CD14-positive monocyte (primary cell): ENCODE data around the gene PRDM1. TPM values are rescaled to one million over a fixed set of nuclear protein-coding genes. Genes with fewer than 3 reads are reported as not detected.

ENCODE experiments used
- DNase-seq, 3 donors: peaks; one replicate each; pipeline ENCODE4 v3.0.0-alpha.2; 2011 to 2022
- H2AFZ ChIP-seq: 2 replicates; pipeline ENCODE4 v1.6.0; 2012; ENCODE audit warnings: mild to moderate bottlenecking, low read depth, low read length, inconsistent platforms; ENCODE audit not compliant: insufficient read depth, poor library complexity, severe bottlenecking
- H3K27ac ChIP-seq, 2 donors: 1 replicate in 1 of 2; 2 replicates in 1 of 2; pipeline ENCODE4 v1.5.1; 2012 to 2013; ENCODE audit warnings: low read length in 2 of 2, control low read depth in 1 of 2, inconsistent platforms in 1 of 2, low read depth in 1 of 2, mild to moderate bottlenecking in 1 of 2
- H3K27me3 ChIP-seq, 2 donors: one replicate each; pipeline versions ENCODE4 v1.6.0 to v1.6.1; 2011 to 2013; ENCODE audit warnings: low read length in 2 of 2; ENCODE audit not compliant: control insufficient read depth in 2 of 2, insufficient read depth in 2 of 2
- H3K36me3 ChIP-seq, 2 donors: replicated peaks in 1 of 2; 1 replicate in 1 of 2; 2 replicates in 1 of 2; pipeline versions ENCODE4 v1.5.1 to v1.6.1; 2012 to 2013; ENCODE audit warnings: low read length in 2 of 2, control low read depth in 1 of 2, inconsistent platforms in 1 of 2, mild to moderate bottlenecking in 1 of 2; ENCODE audit not compliant: insufficient read depth in 2 of 2, control insufficient read depth in 1 of 2
- H3K4me1 ChIP-seq, 2 donors: 1 replicate in 1 of 2; 2 replicates in 1 of 2; pipeline versions ENCODE4 v1.5.1 to v1.6.1; 2012 to 2013; ENCODE audit warnings: low read length in 2 of 2, control low read depth in 1 of 2, inconsistent platforms in 1 of 2, mild to moderate bottlenecking in 1 of 2, moderate library complexity in 1 of 2; ENCODE audit not compliant: insufficient read depth in 2 of 2, control insufficient read depth in 1 of 2
- H3K4me2 ChIP-seq: replicated peaks from 2 replicates; pipeline ENCODE3; 2012; ENCODE audit warnings: low read length, moderate library complexity, mild to moderate bottlenecking; ENCODE audit not compliant: poor library complexity, severe bottlenecking; ENCODE audit errors: extremely low read depth
- H3K4me3 ChIP-seq, 3 experiments: fragments of 200-600 bp in 1 of 3; sonication (generic) in 1 of 3; replicated peaks in 1 of 3; 1 replicate in 2 of 3; 2 replicates in 1 of 3; pipeline ENCODE4 v1.5.1; 2011 to 2013; ENCODE audit warnings: low read length in 3 of 3, mild to moderate bottlenecking in 3 of 3, control low read depth in 2 of 3, low read depth in 2 of 3, inconsistent platforms in 1 of 3, moderate library complexity in 1 of 3
- H3K79me2 ChIP-seq: 2 replicates; pipeline ENCODE4 v1.6.0; 2012; ENCODE audit warnings: mild to moderate bottlenecking, control low read depth, inconsistent platforms, low read length, moderate library complexity; ENCODE audit not compliant: insufficient read depth
- H3K9ac ChIP-seq: 2 replicates; pipeline ENCODE4 v1.6.0; 2017; ENCODE audit warnings: low read length, mild to moderate bottlenecking; ENCODE audit not compliant: insufficient read depth, poor library complexity, severe bottlenecking
- H3K9me3 ChIP-seq, 2 donors: replicated peaks in 1 of 2; 1 replicate in 1 of 2; 2 replicates in 1 of 2; pipeline versions ENCODE4 v1.5.1 to v1.6.1; 2012 to 2013; ENCODE audit warnings: low read length in 2 of 2, control low read depth in 1 of 2; ENCODE audit not compliant: control insufficient read depth in 1 of 2, insufficient read depth in 1 of 2
- H4K20me1 ChIP-seq: 2 replicates; pipeline ENCODE4 v1.6.0; 2012; ENCODE audit warnings: mild to moderate bottlenecking, low read length, control low read depth, moderate library complexity; ENCODE audit not compliant: insufficient read depth
- H3K27ac Mint-ChIP-seq, 7 donors: one replicate each; pipeline ENCODE4 v1.8.0; 2020; ENCODE audit warnings: mild to moderate bottlenecking in 7 of 7, mixed read lengths in 7 of 7, moderate library complexity in 6 of 7, inconsistent platforms in 2 of 7
- H3K27me3 Mint-ChIP-seq, 3 donors: one replicate each; pipeline ENCODE4 v1.8.0; 2021 to 2022; ENCODE audit warnings: low read depth in 3 of 3, mild to moderate bottlenecking in 3 of 3, mixed read lengths in 3 of 3, moderate library complexity in 3 of 3, inconsistent platforms in 1 of 3
- H3K36me3 Mint-ChIP-seq, 2 donors: one replicate each; pipeline ENCODE4 v1.8.0; 2020; ENCODE audit warnings: mixed read lengths in 2 of 2, inconsistent platforms in 1 of 2, mild to moderate bottlenecking in 1 of 2
- H3K4me1 Mint-ChIP-seq: one replicate; pipeline ENCODE4 v1.8.0; 2020; ENCODE audit warnings: mild to moderate bottlenecking, mixed read lengths
- H3K4me3 Mint-ChIP-seq, 2 donors: one replicate each; pipeline ENCODE4 v1.8.0; 2020; ENCODE audit warnings: mild to moderate bottlenecking in 2 of 2, mixed read lengths in 2 of 2, moderate library complexity in 1 of 2
- H3K9me3 Mint-ChIP-seq, 7 donors: one replicate each; pipeline ENCODE4 v1.8.0; 2020 to 2022; ENCODE audit warnings: mixed read lengths in 7 of 7, mild to moderate bottlenecking in 6 of 7, moderate library complexity in 6 of 7, inconsistent platforms in 2 of 7
- CTCF ChIP-seq: fragments of 200-600 bp; IDR thresholded peaks from one replicate; pipeline ENCODE4 v1.8.0; 2022; ENCODE audit warnings: antibody characterized with exemption, mild to moderate bottlenecking
- WGBS: methylation state at CpG from one replicate; pipeline ENCODE4 v1.1.5; 2013; ENCODE audit warnings: missing lambda C conversion rate; ENCODE audit not compliant: insufficient coverage; 5-methylcytosine and 5-hydroxymethylcytosine counted together
- intact Hi-C, 2 donors: fragments of 100-400 bp; cut with micrococcal nuclease; formaldehyde crosslinking; loops; one replicate each; pipeline versions ENCODE4 v1.15.0 to v1.15.1; 2023
- polyA plus RNA-seq, 3 donors: library from polyadenylated mRNA; depleted of rRNA in 1 of 3; unstranded in 2 of 3; stranded (reverse) in 1 of 3; fragments of 300-500 nt in 2 of 3; fragments of >200 nt in 1 of 3; fragmentation: Illumina TruSeq in 2 of 3; gene quantifications; 1 replicate in 2 of 3; 2 replicates in 1 of 3; pipeline ENCODE4 v1.2.3, GENCODE V29; 2012 to 2021

Gene PRDM1
- polyA plus RNA-seq, 3 donors, result 1.8 to 14.9 (median 5.2) TPM

- Mint-ChIP-seq H3K27ac (peak overlapping the region; percentile 71 to 93 (median 89)), H3K27me3 (peaks cover 0 to 3% (median 0%) of the 10 kb centered on the region in 3 donors), H3K9me3 (no peaks in the 10 kb centered on the region), H3K4me3 (peak overlapping the region; percentile 87 to 93), H3K4me1 (peaks cover 73% of the 10 kb centered on the region), H3K36me3 (peaks cover 3 to 11% of the 10 kb centered on the region in 2 donors)
- H3K9me3 ChIP-seq, result no peaks in the 10 kb centered on the region
- no peaks in the 10 kb centered on the region for H3K79me2 ChIP-seq
- no peaks in the 10 kb centered on the region for H4K20me1 ChIP-seq
- no peaks in the 10 kb centered on the region for H3K27me3 ChIP-seq
- H3K36me3 ChIP-seq, result no peaks in the 10 kb centered on the region
- TF ChIP-seq CTCF, result no peak
- peak in 2 of 3 donors; percentile 67 to 68 for DNase-seq
- H3K4me3 ChIP-seq, result peak overlapping the region; percentile 36 to 81 (median 46)
- H3K4me2 ChIP-seq, result peak overlapping the region; percentile 85
- peak overlapping the region; percentile 34 to 81 for H3K27ac ChIP-seq
- intact Hi-C loops, result loop anchor here (5.0 to 10.0 kb wide), 7 partner anchors 93 to 490 kb away; no protein-coding TSS in a partner anchor
- H3K4me1 ChIP-seq, result peaks cover 59 to 73% of the 10 kb centered on the region in 2 donors
- peak overlapping the region; percentile 29 for H3K9ac ChIP-seq
- WGBS, result 33% methylated on average over 3 of the region's 13 CpGs
- H2AFZ ChIP-seq, result peak overlapping the region; percentile 51
These were observed 1.6 kb downstream of the PRDM1 start for GRCh38 chr6:106087548-106088325.

GRCh38 chr6:106090001-106090400 lies 3.9 kb downstream of the PRDM1 start:
- peak; percentile 25 for TF ChIP-seq CTCF
- Mint-ChIP-seq H3K27ac (peak overlapping the region in 1 of 7 donors; percentile 38), H3K9me3 (no peaks in the 10 kb centered on the region), H3K36me3 (peaks cover 6 to 11% of the 10 kb centered on the region in 2 donors), H3K27me3 (peaks cover 0 to 3% (median 0%) of the 10 kb centered on the region in 3 donors), H3K4me1 (peaks cover 67% of the 10 kb centered on the region), H3K4me3 (peak overlapping the region; percentile 57 to 68)
- Histone ChIP-seq H4K20me1 (no peaks in the 10 kb centered on the region), H3K36me3 (no peaks in the 10 kb centered on the region), H3K79me2 (no peaks in the 10 kb centered on the region), H3K4me3 (peak overlapping the region in 1 of 3 experiments; percentile 36), H3K27me3 (no peaks in the 10 kb centered on the region), H3K4me1 (peaks cover 45 to 58% of the 10 kb centered on the region in 2 donors), H3K4me2 (peak overlapping the region; percentile 37), H3K9me3 (no peaks in the 10 kb centered on the region), H3K9ac (no peak overlapping the region), H3K27ac (no peak overlapping the region), H2AFZ (no peak overlapping the region)
- 90% methylated on average over 1 of the region's 4 CpGs for WGBS
- intact Hi-C loops, result no loop called here
- peak in 2 of 3 donors; percentile 24 to 51 for DNase-seq
